ENCODE results near the gene NUDT4. TPM values are rescaled to one million over a fixed set of nuclear protein-coding genes. Genes with fewer than 3 reads are reported as not detected.
"Not testable (repeated sequence)": the region's sequence is repeated elsewhere in the genome, so short reads cannot be mapped to it uniquely, and the experiment has no call there.

Gene NUDT4
- polyA plus RNA-seq, 1 donor, result 79.6 TPM

DNA sequence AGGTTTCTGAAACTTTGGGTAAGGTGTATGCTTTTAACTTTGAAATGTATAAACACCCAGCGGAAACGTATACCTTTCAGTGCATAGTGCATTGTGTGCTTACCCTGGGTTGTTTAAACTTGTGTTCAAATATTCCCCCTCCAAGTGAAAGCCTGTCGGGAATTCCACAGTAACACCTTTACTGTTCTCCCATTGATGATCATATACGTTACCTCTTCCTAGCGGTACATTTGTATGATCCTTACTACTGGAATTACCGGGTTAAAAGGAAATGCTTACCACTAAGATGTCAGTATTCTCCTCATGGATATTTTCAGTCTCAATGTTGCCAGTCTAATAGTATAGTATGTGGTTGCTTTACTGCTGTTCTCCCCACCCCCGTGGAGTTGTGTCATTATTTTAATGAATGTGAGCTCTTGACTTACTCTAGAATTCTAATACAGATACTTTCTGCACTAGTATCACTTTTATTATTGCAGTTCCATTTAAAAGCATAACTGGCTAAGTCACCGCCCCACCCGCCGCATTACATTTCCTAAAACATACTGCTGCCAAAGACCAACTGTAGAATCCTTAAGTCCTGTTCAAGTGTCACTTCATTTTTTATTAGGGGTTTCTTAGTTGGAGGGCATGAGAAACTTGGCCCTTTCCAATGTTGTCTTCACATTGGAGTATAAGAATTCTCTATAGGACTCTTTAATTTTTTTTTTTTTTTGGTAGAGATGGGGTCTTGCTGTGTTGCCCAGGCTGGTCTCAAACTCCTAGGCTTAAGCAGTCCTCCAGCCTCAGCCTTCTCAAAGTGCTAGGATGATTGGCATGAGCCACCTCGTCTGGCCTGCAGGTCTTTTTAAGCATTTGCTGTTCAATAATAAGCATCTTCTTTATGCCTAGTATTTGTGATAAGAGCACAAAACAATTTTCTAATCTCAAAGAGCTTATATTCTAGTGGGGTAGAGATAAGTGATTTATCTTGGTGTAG lies 24.9 kb downstream of the NUDT4 start:
- no peak for DNase-seq

GRCh38 chr12:93403988-93404803 lies 26.5 kb downstream of the NUDT4 start:
- DNase-seq, result no peak

GRCh38 chr12:93404961-93405849 lies 27.5 kb downstream of the NUDT4 start:
- no peak for DNase-seq

GRCh38 chr12:93407054-93407962 lies 29.6 kb downstream of the NUDT4 start:
- DNase-seq, result no peak

DNA sequence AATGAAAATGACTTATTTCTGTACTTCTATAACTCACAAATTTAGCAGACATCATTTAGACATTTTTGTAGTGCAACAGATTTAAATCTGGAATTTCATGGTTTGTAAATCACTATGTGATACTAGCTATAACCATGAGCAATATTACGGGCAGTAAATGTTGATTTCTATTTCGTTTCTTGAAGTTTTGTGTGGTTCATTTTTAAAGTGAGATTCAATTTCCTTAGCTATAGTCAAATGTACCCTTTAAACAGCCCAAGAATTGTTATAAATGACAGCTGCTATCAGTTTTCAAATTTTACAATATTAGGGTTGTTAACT lies 30.2 kb downstream of the NUDT4 start:
- DNase-seq, result no peak

- DNase-seq, result no peak
These were observed 31.1 kb downstream of the NUDT4 start for GRCh38 chr12:93408813-93409212.

DNA sequence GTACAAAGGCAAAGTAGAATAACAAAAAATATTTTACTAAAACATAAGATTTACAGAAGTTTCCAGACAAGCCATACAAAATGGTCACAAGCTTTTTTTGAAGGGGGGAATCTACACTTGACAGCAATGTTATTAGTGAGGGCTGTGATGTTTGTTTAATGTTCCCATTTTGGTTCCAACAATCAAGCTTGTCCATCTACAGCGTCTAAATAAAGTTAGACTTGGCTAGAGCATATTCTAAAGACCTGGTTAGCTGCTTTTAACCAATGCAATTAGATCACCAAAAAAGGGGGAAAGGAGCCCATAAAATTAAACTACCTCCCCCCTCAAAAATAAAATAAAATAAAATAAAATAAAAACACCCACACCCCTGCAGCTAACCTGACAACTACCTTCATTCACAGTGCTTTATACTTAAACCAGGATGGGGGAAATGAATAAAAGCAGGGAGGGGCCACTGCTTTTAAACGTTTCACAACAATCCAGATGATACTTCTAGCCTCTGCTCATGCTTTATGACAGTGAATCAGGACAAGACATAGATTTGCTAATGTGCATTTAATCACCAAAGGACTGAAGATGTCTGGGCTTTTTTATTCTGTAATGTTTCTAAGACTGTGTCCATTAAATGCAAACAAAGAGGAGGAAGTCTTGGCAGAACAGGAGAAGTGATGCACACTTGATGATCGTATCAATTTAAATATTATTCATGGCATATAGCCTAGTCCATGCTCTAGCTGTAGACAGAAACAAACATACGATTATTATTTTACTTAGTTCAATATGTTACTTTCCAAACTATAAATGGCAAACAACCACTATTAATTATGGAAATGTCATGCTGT lies 31.8 kb downstream of the NUDT4 start:
- not testable (repeated sequence) for DNase-seq

DNA sequence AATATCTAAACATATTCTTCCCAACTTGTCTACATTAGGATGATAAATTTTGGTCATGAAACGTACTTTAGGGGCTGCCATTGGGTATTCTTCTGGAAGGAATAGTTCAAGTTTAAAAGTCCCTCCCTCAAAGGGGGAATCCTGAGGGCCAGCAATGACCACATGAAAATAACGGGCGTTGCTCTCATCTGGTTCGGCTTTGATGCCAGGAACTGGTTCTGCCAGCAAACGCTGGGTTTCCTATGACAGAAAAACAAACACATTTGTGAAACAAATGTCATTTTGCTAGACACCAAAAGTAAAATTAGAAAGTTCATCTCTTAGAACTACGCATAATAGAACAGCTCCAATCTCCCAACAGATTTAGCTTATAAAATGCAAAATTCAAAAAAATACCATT lies 33.3 kb downstream of the NUDT4 start:
- not testable (repeated sequence) for DNase-seq

DNA sequence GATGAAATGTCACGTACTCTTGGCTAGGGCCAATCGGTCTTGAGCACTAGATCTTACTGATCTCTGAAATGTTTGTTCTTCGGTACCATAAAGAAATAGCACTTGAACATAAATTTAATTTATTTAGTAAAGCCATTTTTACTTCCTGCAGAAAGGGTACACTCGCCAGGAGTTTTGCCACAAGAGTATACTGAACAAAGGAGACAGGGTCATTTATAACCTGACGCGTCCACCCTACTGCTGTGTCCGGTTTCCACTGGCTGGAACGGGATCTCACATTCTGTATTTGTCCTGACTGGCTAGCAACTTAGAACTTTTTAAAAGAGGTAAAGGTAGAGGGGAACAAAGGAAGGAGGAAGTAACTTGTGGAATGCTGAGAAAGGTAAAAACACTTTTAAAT lies 34.7 kb downstream of the NUDT4 start:
- not testable (repeated sequence) for DNase-seq

- DNase-seq, result no peak
These were observed 35.3 kb downstream of the NUDT4 start for GRCh38 chr12:93413064-93413463.

DNA sequence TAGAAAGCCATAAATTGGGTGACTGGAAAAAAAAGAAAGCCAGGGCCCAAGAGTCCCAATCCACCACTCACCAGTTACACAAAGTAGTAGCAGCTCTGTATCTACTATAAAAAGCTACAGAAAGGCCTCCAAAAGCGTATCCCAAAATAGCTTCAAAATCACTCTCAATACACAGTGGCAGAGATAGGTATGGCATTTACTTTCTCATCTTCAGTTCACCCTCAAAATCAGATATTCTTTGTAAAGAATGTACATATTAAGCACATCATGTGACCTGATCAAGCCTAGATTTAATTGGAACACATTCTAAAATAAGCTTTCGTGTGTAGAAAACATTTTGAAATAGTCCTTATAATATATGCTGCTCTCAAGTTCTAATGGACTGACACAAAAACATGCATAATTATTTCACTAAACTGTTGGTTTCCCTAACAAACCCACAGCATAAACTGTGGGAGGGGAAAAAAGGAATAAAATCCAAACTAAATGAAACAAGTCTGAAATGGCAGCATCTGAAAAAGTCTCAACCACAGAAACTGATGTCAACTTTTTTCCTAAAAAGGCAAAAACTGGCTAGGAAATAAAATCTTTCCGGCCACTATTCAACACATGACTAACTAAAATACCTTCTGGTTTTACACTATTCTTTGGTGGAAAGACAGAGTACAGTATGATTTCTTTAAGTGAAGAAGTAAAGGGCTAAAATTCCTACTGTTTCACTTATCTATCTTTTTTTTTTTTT lies 38.2 kb downstream of the NUDT4 start:
- no peak for DNase-seq

DNA sequence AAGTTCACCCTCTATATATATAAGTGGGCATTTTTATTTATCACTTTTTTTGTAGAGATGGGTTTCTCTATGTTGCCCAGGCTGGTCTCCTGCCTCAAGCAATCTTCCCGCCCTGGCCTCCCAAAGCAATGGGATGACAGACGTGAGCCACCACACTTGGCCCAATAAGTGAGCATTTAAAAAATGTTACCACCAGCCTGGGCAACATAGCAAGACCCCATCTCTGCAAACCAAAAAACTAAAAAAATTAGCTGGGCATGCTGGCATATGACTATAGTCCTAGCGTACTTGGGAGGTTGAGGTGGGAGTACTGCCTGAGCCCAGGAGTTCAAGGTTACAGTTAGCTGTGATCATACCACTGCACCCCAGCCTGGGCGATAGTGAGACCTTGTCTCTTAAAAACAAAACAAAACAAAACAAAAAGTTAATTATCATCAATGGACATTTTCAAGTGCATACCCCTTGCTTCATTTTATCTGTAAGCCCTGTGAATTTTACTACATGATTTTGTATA lies 40.3 kb downstream of the NUDT4 start:
- no peak for DNase-seq

GRCh38 chr12:93419388-93420034 lies 41.8 kb downstream of the NUDT4 start:
- DNase-seq, result peak; percentile 48

GRCh38 chr12:93422050-93422449 lies 44.3 kb downstream of the NUDT4 start:
- no peak for DNase-seq

DNA sequence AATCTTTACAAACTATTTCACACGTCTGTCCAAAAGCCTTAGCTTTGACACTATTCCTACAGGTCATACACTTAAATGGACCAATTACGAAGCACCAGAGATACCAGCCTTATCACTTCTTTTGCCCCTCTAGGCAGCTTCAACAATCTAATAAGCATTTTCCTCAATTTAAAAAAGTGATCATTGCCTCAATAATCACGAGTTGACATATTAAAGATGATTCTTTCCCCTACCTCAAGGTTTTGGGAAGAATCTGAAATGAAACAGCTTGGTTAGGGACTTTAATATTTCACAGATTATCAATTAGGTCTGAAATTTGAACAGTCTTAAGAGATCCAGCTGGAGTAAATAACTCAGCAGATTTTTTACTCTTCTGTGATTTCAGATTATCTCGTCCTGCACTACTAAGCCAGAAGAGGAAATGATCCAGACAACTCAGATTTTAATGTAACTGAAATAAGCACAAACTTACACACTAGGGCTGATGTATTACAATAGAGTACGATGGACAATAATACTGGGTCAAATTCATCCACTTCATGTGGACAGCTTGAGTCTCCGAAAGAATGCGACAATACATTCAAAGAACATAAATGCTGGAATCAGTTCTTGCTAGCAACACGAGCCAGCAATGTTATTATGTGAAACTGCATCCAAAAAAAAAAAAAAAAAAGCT lies 48.1 kb downstream of the NUDT4 start:
- DNase-seq, result no peak

DNA sequence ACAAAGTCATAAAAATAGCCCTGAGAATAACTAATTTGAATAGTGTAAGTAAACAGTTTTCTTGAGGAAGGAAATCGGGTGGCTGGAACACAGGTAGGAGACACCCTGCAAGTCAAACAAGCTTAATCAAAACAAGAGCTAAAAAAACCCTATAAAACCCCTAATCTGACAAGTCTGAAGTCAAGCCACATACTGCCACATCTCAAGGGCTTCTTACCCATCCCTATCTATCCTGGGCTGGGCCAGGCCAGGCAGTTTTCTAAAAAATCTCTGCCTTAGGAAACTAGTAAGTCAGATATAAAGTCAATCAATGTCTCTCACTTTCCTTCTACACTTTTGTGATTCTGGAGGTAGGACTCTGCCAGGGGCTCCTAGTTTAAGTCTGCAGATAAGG lies 48.7 kb downstream of the NUDT4 start:
- no peak for DNase-seq

DNA sequence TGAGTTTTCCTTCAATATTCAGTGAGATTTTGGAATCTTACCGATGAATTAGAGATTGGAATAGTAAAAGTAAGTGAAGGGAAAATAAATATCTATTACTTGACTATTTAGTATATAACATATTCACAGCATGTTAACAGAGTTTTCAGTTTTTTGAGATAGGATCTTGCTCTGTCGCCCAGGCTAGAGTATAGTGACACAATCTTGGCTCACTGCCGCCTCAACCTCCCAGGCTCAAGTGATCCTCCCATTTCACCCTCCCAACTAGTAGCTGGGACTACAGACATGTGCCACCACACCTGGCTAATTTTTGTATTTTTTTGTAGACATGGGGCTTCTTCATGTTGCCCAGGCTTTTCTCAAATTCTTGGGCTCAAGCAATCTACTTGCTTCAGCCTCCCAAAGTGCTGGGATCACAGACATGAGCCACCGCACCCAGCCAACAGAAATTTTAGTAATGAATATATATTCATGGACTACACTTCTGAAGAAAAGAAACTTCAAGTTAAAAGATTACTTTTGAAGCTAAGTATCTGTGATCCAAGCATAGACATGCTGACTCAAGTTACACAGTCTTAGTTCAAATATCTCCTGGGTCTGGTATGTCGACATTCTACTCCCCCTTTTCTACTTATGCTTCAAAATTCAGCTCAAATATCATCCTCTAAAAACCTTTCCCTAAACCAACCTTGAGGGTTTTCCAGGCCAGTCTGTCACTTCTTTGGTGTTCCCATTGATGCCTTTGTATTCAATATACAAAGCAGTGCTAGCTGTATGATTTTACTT lies 50.2 kb downstream of the NUDT4 start:
- no peak for DNase-seq

DNA sequence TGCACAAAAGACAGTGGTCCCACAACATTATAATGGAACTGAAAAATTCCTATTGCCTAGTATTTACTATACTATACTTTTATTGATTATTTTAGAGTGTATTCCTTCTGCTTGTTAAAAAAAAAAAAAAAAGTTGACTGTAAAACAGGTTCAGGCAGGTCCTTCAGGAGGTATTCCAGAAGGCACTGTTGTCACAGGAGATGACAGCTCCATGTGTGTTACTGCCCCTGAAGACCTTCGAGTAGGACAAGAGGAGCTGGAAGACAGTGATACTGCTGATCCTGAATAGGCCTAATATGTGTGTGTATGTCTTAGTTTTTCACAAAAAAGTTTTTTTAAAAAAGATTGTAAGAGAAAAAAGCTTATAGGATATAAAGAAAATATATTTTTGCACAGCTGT lies 51.7 kb downstream of the NUDT4 start:
- DNase-seq, result no peak
